Activated CD4-positive, CD25-positive, alpha-beta regulatory T cell treated with anti-CD3 and anti-CD28 coated beads, Interleukin-2, amount 50 U/mL, for 24 hours (primary cell): ENCODE data around the gene NIPA2.

Experiments used
- ATAC-seq, 2 donors: fragments of 150-1000 bp; cut with Tn5 transposase; one replicate each; pipeline ENCODE4 v1.10.0; 2021; ENCODE audit warnings: mild to moderate bottlenecking in 1 of 2, moderate library complexity in 1 of 2

The NIPA2 gene

GRCh38 chr15:22844421-22845288, 6.2 kb downstream of the NIPA2 start:
- no peak for ATAC-seq

GRCh38 chr15:22845289-22845900, 6.9 kb downstream of the NIPA2 start:
- ATAC-seq, result no peak

GRCh38 chr15:22846073-22846472, 7.6 kb downstream of the NIPA2 start:
- ATAC-seq, result no peak

- ATAC-seq, result no peak
Observed at GRCh38 chr15:22850055-22850454, 11.6 kb downstream of the NIPA2 start.

GRCh38 chr15:22851513-22851912, 13.0 kb downstream of the NIPA2 start:
- ATAC-seq, result no peak

GRCh38 chr15:22855791-22856190, 17.3 kb downstream of the NIPA2 start:
- ATAC-seq, result no peak

GRCh38 chr15:22856659-22857058, 18.2 kb downstream of the NIPA2 start:
- ATAC-seq, result no peak

- ATAC-seq, result no peak
Observed at GRCh38 chr15:22861161-22861560, 22.7 kb downstream of the NIPA2 start.

GRCh38 chr15:22863356-22863755, 24.9 kb downstream of the NIPA2 start:
- ATAC-seq, result no peak

- ATAC-seq, result no peak
Observed at GRCh38 chr15:22866079-22866478, 27.6 kb downstream of the NIPA2 start.

- ATAC-seq, result no peak
Observed at GRCh38 chr15:22867886-22868285, 29.4 kb downstream of the NIPA2 start.

- no peak for ATAC-seq
Observed at GRCh38 chr15:22868495-22868894, 30.0 kb downstream of the NIPA2 start.

- peak in 1 of 2 donors; percentile 10 for ATAC-seq
Observed at GRCh38 chr15:22868928-22869327, 30.5 kb downstream of the NIPA2 start.

GRCh38 chr15:22869856-22870255, 31.4 kb downstream of the NIPA2 start:
- ATAC-seq, result no peak

- ATAC-seq, result no peak
Observed at GRCh38 chr15:22870865-22871264, 32.4 kb downstream of the NIPA2 start.

GRCh38 chr15:22871481-22872086, 33.1 kb downstream of the NIPA2 start:
- ATAC-seq, result no peak

- ATAC-seq, result no peak
Observed at GRCh38 chr15:22872936-22873701, 34.7 kb downstream of the NIPA2 start.

GRCh38 chr15:22873841-22874240, 35.4 kb downstream of the NIPA2 start:
- no peak for ATAC-seq

- ATAC-seq, result no peak
Observed at GRCh38 chr15:22874256-22874655, 35.8 kb downstream of the NIPA2 start.

GRCh38 chr15:22874966-22875365, 36.5 kb downstream of the NIPA2 start:
- ATAC-seq, result no peak

- no peak for ATAC-seq
Observed at GRCh38 chr15:22877117-22877516, 38.7 kb downstream of the NIPA2 start.

- no peak for ATAC-seq
Observed at GRCh38 chr15:22877607-22878006, 39.1 kb downstream of the NIPA2 start.

GRCh38 chr15:22878103-22878502, 39.6 kb downstream of the NIPA2 start:
- ATAC-seq, result no peak
